Esophagus squamous epithelium (tissue), 4 donors: ENCODE data around the gene LRRC32.

Source experiments
- CTCF ChIP-seq, 6 experiments: fragments of 450-650 bp in 4 of 6; fragments of 200-600 bp in 2 of 6; sonication (generic) in 2 of 6; IDR thresholded peaks; one replicate each; pipeline ENCODE4 v1.5.1; 2016 to 2019; ENCODE audit warnings: antibody characterized with exemption in 6 of 6, mild to moderate bottlenecking in 4 of 6, moderate library complexity in 4 of 6
- POLR2A ChIP-seq, 4 donors: fragments of 450-650 bp; IDR thresholded peaks; one replicate each; pipeline ENCODE4 v1.6.1; 2017; ENCODE audit warnings: antibody characterized with exemption in 4 of 4, mild to moderate bottlenecking in 4 of 4, moderate library complexity in 3 of 4

GRCh38 chr11:76667271-76667818 lies 3.2 kb downstream of the LRRC32 start:
- TF ChIP-seq CTCF (IDR thresholded peaks at IDR 0.05) (no peak), POLR2A (IDR thresholded peaks at IDR 0.05) (no peak)
